GM18498 (cell line): ENCODE results near the gene WWOX.

Experiments used
- ATAC-seq: cut with Tn5 transposase; IDR thresholded peaks from one replicate; pipeline ENCODE4 v1.9.1; 2021; ENCODE audit warnings: mild to moderate bottlenecking, moderate library complexity; ENCODE audit not compliant: unreplicated experiment

Gene WWOX

GRCh38 chr16:78140818-78141466 is 41.5 kb downstream of the WWOX start:
- ATAC-seq, result no peak

GRCh38 chr16:78142788-78143187 is 43.3 kb downstream of the WWOX start:
- no peak for ATAC-seq

- ATAC-seq, result no peak
These were observed 47.4 kb downstream of the WWOX start for GRCh38 chr16:78146807-78147206.

- no peak for ATAC-seq
These were observed 48.5 kb downstream of the WWOX start for GRCh38 chr16:78147911-78148401.

GRCh38 chr16:78150233-78150632 is 50.8 kb downstream of the WWOX start:
- no peak for ATAC-seq

- ATAC-seq, result no peak
These were observed 55.4 kb downstream of the WWOX start for GRCh38 chr16:78154729-78155461.

- ATAC-seq, result no peak
These were observed 56.4 kb downstream of the WWOX start for GRCh38 chr16:78155791-78156345.

GRCh38 chr16:78161023-78161729 is 61.7 kb downstream of the WWOX start:
- ATAC-seq, result no peak

GRCh38 chr16:78163772-78164670 is 64.6 kb downstream of the WWOX start:
- no peak for ATAC-seq

- ATAC-seq, result no peak
These were observed 71.1 kb downstream of the WWOX start for GRCh38 chr16:78170494-78170933.

- no peak for ATAC-seq
These were observed 75.8 kb downstream of the WWOX start for GRCh38 chr16:78175287-78175686.

- ATAC-seq, result no peak
These were observed 77.0 kb downstream of the WWOX start for GRCh38 chr16:78176435-78176834.

GRCh38 chr16:78177218-78177617 is 77.8 kb downstream of the WWOX start:
- no peak for ATAC-seq

GRCh38 chr16:78177987-78178386 is 78.5 kb downstream of the WWOX start:
- ATAC-seq, result no peak

GRCh38 chr16:78179666-78180065 is 80.2 kb downstream of the WWOX start:
- no peak for ATAC-seq

GRCh38 chr16:78180349-78180748 is 80.9 kb downstream of the WWOX start:
- ATAC-seq, result no peak

- no peak for ATAC-seq
These were observed 84.2 kb downstream of the WWOX start for GRCh38 chr16:78183437-78184237.

- no peak for ATAC-seq
These were observed 85.1 kb downstream of the WWOX start for GRCh38 chr16:78184238-78185183.
